IMR-90 (cell line): ENCODE results near the gene CDH13. TPM values are rescaled to one million over a fixed set of nuclear protein-coding genes. Genes with fewer than 3 reads are reported as not detected.

Experiments used
- ATAC-seq: fragments of 200-7000 bp; cut with Tn5 transposase; 2 replicates; pipeline ENCODE4 v1.9.1; 2020; ENCODE audit warnings: low read depth, mild to moderate bottlenecking, moderate library complexity
- BruUV-seq: library from RNA; stranded (reverse); fragments of 400-500 nt; replicated peaks from 2 replicates; lab custom pipeline; 2021; lab: Mats Ljungman, UMichigan
- CTCF ChIA-PET: fragments of 300-600 bp; formaldehyde crosslinking; extraction: SDS; loops from one replicate; lab custom pipeline; 2021; ENCODE audit warnings: antibody characterized with exemption; lab: Yijun Ruan, JAX
- POLR2A ChIA-PET: fragments of 300-600 bp; sonication (Branson Sonifier 250); formaldehyde crosslinking; loops from one replicate; lab custom pipeline; 2022; ENCODE audit warnings: antibody characterized with exemption; ENCODE audit not compliant: unreplicated experiment; lab: Charles Lee
- DNase-seq: peaks from one replicate; pipeline ENCODE4 v3.0.0; 2013
- H2AFZ ChIP-seq: replicated peaks from 2 replicates; pipeline ENCODE3; 2013; ENCODE audit warnings: low read length, mild to moderate bottlenecking; ENCODE audit not compliant: poor library complexity
- H2AK5ac ChIP-seq: 2 replicates; pipeline ENCODE4 v1.6.1; 2013; ENCODE audit warnings: low read depth, low read length, inconsistent platforms
- H2AK9ac ChIP-seq: replicated peaks from 2 replicates; pipeline ENCODE3; 2013; ENCODE audit warnings: mild to moderate bottlenecking, low read depth, low read length, moderate library complexity; ENCODE audit not compliant: poor library complexity
- H2BK120ac ChIP-seq: 2 replicates; pipeline ENCODE4 v1.6.1; 2013; ENCODE audit warnings: low read depth, low read length, inconsistent platforms
- H2BK15ac ChIP-seq: 3 replicates; pipeline ENCODE4 v1.6.1; 2013; ENCODE audit warnings: low read depth, low read length, inconsistent platforms
- H2BK20ac ChIP-seq: 2 replicates; pipeline ENCODE4 v1.6.1; 2013; ENCODE audit warnings: low read depth, mild to moderate bottlenecking, inconsistent platforms, low read length, moderate library complexity
- H2BK5ac ChIP-seq: 2 replicates; pipeline ENCODE4 v1.6.1; 2013; ENCODE audit warnings: mild to moderate bottlenecking, low read depth, low read length, inconsistent platforms; ENCODE audit not compliant: poor library complexity, severe bottlenecking
- H3K14ac ChIP-seq: replicated peaks from 2 replicates; pipeline ENCODE4 v1.6.1; 2013; ENCODE audit warnings: low read depth, low read length, inconsistent platforms
- H3K18ac ChIP-seq: 2 replicates; pipeline ENCODE4 v1.6.1; 2013; ENCODE audit warnings: low read depth, low read length, control low read depth
- H3K23ac ChIP-seq: 2 replicates; pipeline ENCODE4 v1.6.1; 2013; ENCODE audit warnings: low read depth, low read length, inconsistent platforms
- H3K27ac ChIP-seq: 2 replicates; pipeline ENCODE4 v1.5.1; 2013; ENCODE audit warnings: mild to moderate bottlenecking, control low read depth, low read length; ENCODE audit not compliant: insufficient read depth
- H3K27me3 ChIP-seq: 2 replicates; pipeline ENCODE4 v1.6.1; 2013; ENCODE audit warnings: low read length; ENCODE audit not compliant: control insufficient read depth, insufficient read depth
- H3K36me3 ChIP-seq: 2 replicates; pipeline ENCODE4 v1.6.1; 2013; ENCODE audit warnings: low read length, mixed read lengths; ENCODE audit not compliant: control insufficient read depth, insufficient read depth
- H3K4ac ChIP-seq: 2 replicates; pipeline ENCODE4 v1.6.1; 2013; ENCODE audit warnings: low read depth, low read length, inconsistent platforms
- H3K4me1 ChIP-seq: 2 replicates; pipeline ENCODE4 v1.6.1; 2013; ENCODE audit warnings: low read length, mixed read lengths; ENCODE audit not compliant: control insufficient read depth, insufficient read depth
- H3K4me2 ChIP-seq: 2 replicates; pipeline ENCODE4 v1.6.1; 2013; ENCODE audit warnings: low read depth, mild to moderate bottlenecking, control low read depth, low read length, moderate library complexity
- H3K4me3 ChIP-seq: 2 replicates; pipeline ENCODE4 v1.5.1; 2013; ENCODE audit warnings: low read depth, mild to moderate bottlenecking, control low read depth, low read length, moderate library complexity; ENCODE audit not compliant: insufficient read depth
- H3K56ac ChIP-seq: 2 replicates; pipeline ENCODE4 v1.6.1; 2013; ENCODE audit warnings: low read length, inconsistent platforms; ENCODE audit not compliant: insufficient read depth; ENCODE audit errors: extremely low read depth
- H3K79me1 ChIP-seq, 2 experiments: 2 replicates each; pipeline ENCODE4 v1.6.1; 2013; ENCODE audit warnings: low read length in 2 of 2, inconsistent platforms in 1 of 2, low read depth in 1 of 2
- H3K9ac ChIP-seq: 2 replicates; pipeline ENCODE4 v1.6.1; 2013; ENCODE audit warnings: low read depth, low read length, control low read depth
- H3K9me1 ChIP-seq: 2 replicates; pipeline ENCODE4 v1.6.1; 2013; ENCODE audit warnings: low read length, inconsistent platforms; ENCODE audit not compliant: insufficient read depth
- H3K9me3 ChIP-seq: 2 replicates; pipeline ENCODE4 v1.6.1; 2013; ENCODE audit warnings: low read length; ENCODE audit not compliant: control insufficient read depth, insufficient read depth
- H4K20me1 ChIP-seq: 2 replicates; pipeline ENCODE4 v1.6.1; 2013; ENCODE audit warnings: low read length, inconsistent platforms; ENCODE audit not compliant: insufficient read depth
- H4K5ac ChIP-seq: 2 replicates; pipeline ENCODE4 v1.6.1; 2013; ENCODE audit warnings: mild to moderate bottlenecking, low read depth, low read length, control low read depth
- H4K8ac ChIP-seq, 2 experiments: 2 replicates each; pipeline ENCODE4 v1.6.1; 2013; ENCODE audit warnings: low read depth in 2 of 2, low read length in 2 of 2, control low read depth in 1 of 2, inconsistent platforms in 1 of 2
- H4K91ac ChIP-seq: 2 replicates; pipeline ENCODE4 v1.6.1; 2013; ENCODE audit warnings: low read depth, low read length, inconsistent platforms; ENCODE audit not compliant: insufficient read depth
- BHLHE40 ChIP-seq: fragments of 150-350 bp; IDR thresholded peaks from 2 replicates; pipeline ENCODE4 v1.6.1; 2016; ENCODE audit warnings: mild to moderate bottlenecking, low read depth, low read length
- CEBPB ChIP-seq: IDR thresholded peaks from 2 replicates; pipeline ENCODE4 v1.6.1; 2012; ENCODE audit warnings: low read depth, low read length, improper control_type of control experiment
- CHD1 ChIP-seq: IDR thresholded peaks from 2 replicates; pipeline ENCODE4 v1.6.1; 2012; ENCODE audit warnings: low read depth, low read length, improper control_type of control experiment
- FOS ChIP-seq: fragments of 150-350 bp; IDR thresholded peaks from 2 replicates; pipeline ENCODE4 v1.6.1; 2016; ENCODE audit warnings: low read depth, low read length
- MAFK ChIP-seq: IDR thresholded peaks from 2 replicates; pipeline ENCODE4 v1.6.1; 2012; ENCODE audit warnings: low read depth, low read length, improper control_type of control experiment
- MAZ ChIP-seq: IDR thresholded peaks from 2 replicates; pipeline ENCODE4 v1.6.1; 2012; ENCODE audit warnings: low read depth, mild to moderate bottlenecking, low read length, improper control_type of control experiment, moderate library complexity, borderline replicate concordance
- MXI1 ChIP-seq: IDR thresholded peaks from 2 replicates; pipeline ENCODE4 v1.6.1; 2012; ENCODE audit warnings: low read depth, mild to moderate bottlenecking, low read length, moderate library complexity, borderline replicate concordance
- NFE2L2 ChIP-seq: fragments of 150-350 bp; IDR thresholded peaks from 2 replicates; pipeline ENCODE4 v1.6.1; 2016; ENCODE audit warnings: low read depth, mild to moderate bottlenecking, low read length
- POLR2A ChIP-seq: IDR thresholded peaks from 2 replicates; pipeline ENCODE4 v1.6.1; 2012; ENCODE audit warnings: mild to moderate bottlenecking, low read depth, low read length
- RAD21 ChIP-seq: IDR thresholded peaks from 2 replicates; pipeline ENCODE4 v1.6.1; 2012; ENCODE audit warnings: low read length, improper control_type of control experiment
- RCOR1 ChIP-seq: IDR thresholded peaks from 2 replicates; pipeline ENCODE4 v1.6.1; 2012; ENCODE audit warnings: mild to moderate bottlenecking, low read length, improper control_type of control experiment; ENCODE audit not compliant: insufficient replicate concordance
- RFX5 ChIP-seq: IDR thresholded peaks from 2 replicates; pipeline ENCODE4 v1.8.0; 2012; ENCODE audit warnings: low read depth, mild to moderate bottlenecking, low read length, moderate library complexity
- SMC3 ChIP-seq: fragments of 150-350 bp; IDR thresholded peaks from 2 replicates; pipeline ENCODE4 v1.6.1; 2016; ENCODE audit warnings: low read depth, mild to moderate bottlenecking, antibody characterized with exemption, low read length, moderate library complexity
- WGBS, 2 experiments: methylation state at CpG; one replicate each; pipeline versions ENCODE4 v1.1.5 to v1.1.7; 2013; ENCODE audit warnings: missing lambda C conversion rate in 2 of 2; ENCODE audit not compliant: insufficient read length in 1 of 2; ENCODE audit errors: extremely low coverage in 2 of 2; 5-methylcytosine and 5-hydroxymethylcytosine counted together
- dilution Hi-C: fragments of 300-500 bp; cut with HindIII; formaldehyde crosslinking; loops from one replicate; pipeline ENCODE4 v1.14.3; 2018; ENCODE audit warnings: low sequenced_read_pairs; ENCODE audit not compliant: unreplicated experiment
- in situ Hi-C: fragments of 300-500 bp; cut with MboI; formaldehyde crosslinking; loops from 3 replicates; pipeline ENCODE4 v1.14.3; 2019; ENCODE audit warnings: low sequenced_read_pairs, inconsistent platforms, mixed read lengths
- intact Hi-C: fragments of 100-400 bp; cut with micrococcal nuclease; formaldehyde crosslinking; loops from 2 replicates; pipeline ENCODE4 v1.10.0; 2022
- polyA plus RNA-seq, 3 experiments: library from polyadenylated mRNA; depleted of rRNA; stranded (reverse); fragments of >200 nt; gene quantifications; 2 replicates each; pipeline ENCODE4 v1.2.3, GENCODE V29; 2012; ENCODE audit warnings: low replicate concordance in 1 of 3
- total RNA-seq: library from RNA; depleted of rRNA; stranded (reverse); fragments of >200 nt; gene quantifications from 2 replicates; pipeline ENCODE4 v1.2.3, GENCODE V29; 2012
- TF ChIP-seq, protein P1 (sequence below): fragments of 150-350 bp; IDR thresholded peaks from 2 replicates; pipeline ENCODE4 v1.6.1; 2017; ENCODE audit warnings: mild to moderate bottlenecking, antibody characterized with exemption, low read length, low read depth
- TF ChIP-seq, protein P2 (sequence below): fragments of 150-350 bp; IDR thresholded peaks from 2 replicates; pipeline ENCODE4 v1.6.1; 2016; ENCODE audit warnings: low read depth, mild to moderate bottlenecking, low read length, moderate library complexity, borderline replicate concordance
- TF ChIP-seq, protein P3 (sequence below): conservative IDR thresholded peaks from 2 replicates; pipeline ENCODE4 v1.5.1; 2012; ENCODE audit warnings: mild to moderate bottlenecking, low read depth, low read length, improper control_type of control experiment

CDH13 gene
- total and polyA plus RNA-seq, 2 of the 4 experiments (the other 2 are of a cell fraction), result 61.6 to 74.7 TPM

DNA sequence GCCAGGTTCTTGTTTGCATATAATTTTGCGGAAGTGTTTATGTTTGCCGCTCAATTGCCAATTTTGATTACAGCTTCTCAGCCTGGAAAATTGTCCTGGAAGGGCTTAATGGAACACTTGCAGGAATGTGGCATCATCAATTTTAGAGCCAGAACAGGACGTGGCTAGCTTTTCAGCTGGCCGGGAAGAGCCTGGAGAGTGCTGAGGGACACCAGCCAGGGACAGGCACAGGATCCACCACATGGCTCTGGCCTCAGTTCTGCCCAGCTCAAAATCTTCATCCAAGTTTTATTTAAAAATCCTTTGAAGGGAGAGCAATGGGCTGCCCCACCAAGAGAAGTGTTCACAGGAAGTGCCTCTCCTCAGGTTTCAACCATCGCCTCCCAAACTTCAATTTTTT, 893.8 kb downstream of the CDH13 start:
- H3K36me3 ChIP-seq, result no peaks in the 10 kb centered on the region
- H3K18ac ChIP-seq, result no peak overlapping the region
- no peak overlapping the region for H4K91ac ChIP-seq
- no peak overlapping the region for H3K4me3 ChIP-seq
- no peak overlapping the region for H3K14ac ChIP-seq
- no peak overlapping the region for H3K27ac ChIP-seq
- H4K20me1 ChIP-seq, result no peaks in the 10 kb centered on the region
- no TSS peak for BruUV-seq
- intact Hi-C loops (no loop called here), dilution Hi-C loops (no loop called here), in situ Hi-C loops (no loop called here)
- DNase-seq (no peak), ATAC-seq (no peak)
- no peak overlapping the region for H2AK9ac ChIP-seq
- no peak overlapping the region for H2BK20ac ChIP-seq
- CTCF ChIA-PET, result interaction anchor here (0.6 kb wide), 1 partner anchor 930 kb away, joined by 7 read pairs; no protein-coding TSS in a partner anchor
- H2BK5ac ChIP-seq, result no peak overlapping the region
- H3K4me2 ChIP-seq, result no peak overlapping the region
- no peak overlapping the region for H2AFZ ChIP-seq
- H3K4me1 ChIP-seq, result no peaks in the 10 kb centered on the region
- 72% methylated on average over 4 of the region's 5 CpGs; no CpG with 5 or more reads in 1 of the 2 experiments for WGBS, 2 experiments
- no peak overlapping the region for H2BK15ac ChIP-seq
- TF ChIP-seq FOS (no peak), MAFK (no peak), MAZ (no peak), NFE2L2 (no peak), BHLHE40 (no peak), RCOR1 (no peak), RFX5 (no peak), CHD1 (no peak), CEBPB (no peak), RAD21 (no peak), POLR2A (no peak), MXI1 (no peak), SMC3 (no peak)
- TF ChIP-seq, protein P1, sequence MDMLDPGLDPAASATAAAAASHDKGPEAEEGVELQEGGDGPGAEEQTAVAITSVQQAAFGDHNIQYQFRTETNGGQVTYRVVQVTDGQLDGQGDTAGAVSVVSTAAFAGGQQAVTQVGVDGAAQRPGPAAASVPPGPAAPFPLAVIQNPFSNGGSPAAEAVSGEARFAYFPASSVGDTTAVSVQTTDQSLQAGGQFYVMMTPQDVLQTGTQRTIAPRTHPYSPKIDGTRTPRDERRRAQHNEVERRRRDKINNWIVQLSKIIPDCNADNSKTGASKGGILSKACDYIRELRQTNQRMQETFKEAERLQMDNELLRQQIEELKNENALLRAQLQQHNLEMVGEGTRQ, result no peak
- TF ChIP-seq, protein P2, sequence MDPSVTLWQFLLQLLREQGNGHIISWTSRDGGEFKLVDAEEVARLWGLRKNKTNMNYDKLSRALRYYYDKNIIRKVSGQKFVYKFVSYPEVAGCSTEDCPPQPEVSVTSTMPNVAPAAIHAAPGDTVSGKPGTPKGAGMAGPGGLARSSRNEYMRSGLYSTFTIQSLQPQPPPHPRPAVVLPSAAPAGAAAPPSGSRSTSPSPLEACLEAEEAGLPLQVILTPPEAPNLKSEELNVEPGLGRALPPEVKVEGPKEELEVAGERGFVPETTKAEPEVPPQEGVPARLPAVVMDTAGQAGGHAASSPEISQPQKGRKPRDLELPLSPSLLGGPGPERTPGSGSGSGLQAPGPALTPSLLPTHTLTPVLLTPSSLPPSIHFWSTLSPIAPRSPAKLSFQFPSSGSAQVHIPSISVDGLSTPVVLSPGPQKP, result no peak
- TF ChIP-seq, protein P3, sequence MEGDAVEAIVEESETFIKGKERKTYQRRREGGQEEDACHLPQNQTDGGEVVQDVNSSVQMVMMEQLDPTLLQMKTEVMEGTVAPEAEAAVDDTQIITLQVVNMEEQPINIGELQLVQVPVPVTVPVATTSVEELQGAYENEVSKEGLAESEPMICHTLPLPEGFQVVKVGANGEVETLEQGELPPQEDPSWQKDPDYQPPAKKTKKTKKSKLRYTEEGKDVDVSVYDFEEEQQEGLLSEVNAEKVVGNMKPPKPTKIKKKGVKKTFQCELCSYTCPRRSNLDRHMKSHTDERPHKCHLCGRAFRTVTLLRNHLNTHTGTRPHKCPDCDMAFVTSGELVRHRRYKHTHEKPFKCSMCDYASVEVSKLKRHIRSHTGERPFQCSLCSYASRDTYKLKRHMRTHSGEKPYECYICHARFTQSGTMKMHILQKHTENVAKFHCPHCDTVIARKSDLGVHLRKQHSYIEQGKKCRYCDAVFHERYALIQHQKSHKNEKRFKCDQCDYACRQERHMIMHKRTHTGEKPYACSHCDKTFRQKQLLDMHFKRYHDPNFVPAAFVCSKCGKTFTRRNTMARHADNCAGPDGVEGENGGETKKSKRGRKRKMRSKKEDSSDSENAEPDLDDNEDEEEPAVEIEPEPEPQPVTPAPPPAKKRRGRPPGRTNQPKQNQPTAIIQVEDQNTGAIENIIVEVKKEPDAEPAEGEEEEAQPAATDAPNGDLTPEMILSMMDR, result no peak
- H3K56ac ChIP-seq, result no peak overlapping the region
- no peak overlapping the region for H4K8ac ChIP-seq
- POLR2A ChIA-PET, result no interaction called here
- no peak overlapping the region for H3K23ac ChIP-seq
- H3K9ac ChIP-seq, result no peak overlapping the region
- H2BK120ac ChIP-seq, result no peak overlapping the region
- no peaks in the 10 kb centered on the region for H3K27me3 ChIP-seq
- no peak overlapping the region for H3K4ac ChIP-seq
- no peak overlapping the region for H4K5ac ChIP-seq
- H3K9me1 ChIP-seq, result peaks cover 3% of the 10 kb centered on the region; the same call in 1 of the 2 replicates
- H3K9me3 ChIP-seq, result peaks cover 3% of the 10 kb centered on the region; the same call in 1 of the 2 replicates
- H3K79me1 ChIP-seq, result no peaks in the 10 kb centered on the region
- no peak overlapping the region for H2AK5ac ChIP-seq
